ENCODE data around the gene EFEMP1.
A peak's percentile ranks its signal among the peaks of the same experiment; 100 is the strongest.

The EFEMP1 gene

DNA sequence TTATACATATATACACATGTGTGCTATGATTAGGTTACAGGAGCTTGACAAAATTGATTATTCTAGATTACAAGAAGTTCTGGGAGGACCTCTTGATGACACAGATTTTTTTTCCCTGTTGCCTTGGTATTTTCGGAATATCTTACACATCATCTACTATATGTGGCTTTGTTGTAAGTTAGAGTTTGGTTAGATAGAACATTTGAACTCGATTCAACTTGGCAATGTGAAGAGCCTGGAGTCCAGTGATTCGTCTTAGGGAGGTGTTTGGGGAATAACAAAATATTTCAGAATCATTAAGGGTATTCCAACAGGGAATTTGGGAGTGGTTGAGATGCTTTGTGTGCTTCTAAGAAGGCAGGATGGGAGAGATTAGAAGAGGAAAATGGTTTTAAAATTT, 39.3 kb upstream of the EFEMP1 start:
- H3K4me3 ChIP-seq (ENCODE audit: control insufficient read depth, low read depth, low read length) = no peak overlapping the region
- DNase-seq (ENCODE audit: low read depth) = no peak
- TF ChIP-seq, protein P1, sequence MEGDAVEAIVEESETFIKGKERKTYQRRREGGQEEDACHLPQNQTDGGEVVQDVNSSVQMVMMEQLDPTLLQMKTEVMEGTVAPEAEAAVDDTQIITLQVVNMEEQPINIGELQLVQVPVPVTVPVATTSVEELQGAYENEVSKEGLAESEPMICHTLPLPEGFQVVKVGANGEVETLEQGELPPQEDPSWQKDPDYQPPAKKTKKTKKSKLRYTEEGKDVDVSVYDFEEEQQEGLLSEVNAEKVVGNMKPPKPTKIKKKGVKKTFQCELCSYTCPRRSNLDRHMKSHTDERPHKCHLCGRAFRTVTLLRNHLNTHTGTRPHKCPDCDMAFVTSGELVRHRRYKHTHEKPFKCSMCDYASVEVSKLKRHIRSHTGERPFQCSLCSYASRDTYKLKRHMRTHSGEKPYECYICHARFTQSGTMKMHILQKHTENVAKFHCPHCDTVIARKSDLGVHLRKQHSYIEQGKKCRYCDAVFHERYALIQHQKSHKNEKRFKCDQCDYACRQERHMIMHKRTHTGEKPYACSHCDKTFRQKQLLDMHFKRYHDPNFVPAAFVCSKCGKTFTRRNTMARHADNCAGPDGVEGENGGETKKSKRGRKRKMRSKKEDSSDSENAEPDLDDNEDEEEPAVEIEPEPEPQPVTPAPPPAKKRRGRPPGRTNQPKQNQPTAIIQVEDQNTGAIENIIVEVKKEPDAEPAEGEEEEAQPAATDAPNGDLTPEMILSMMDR (IDR thresholded peaks at IDR 0.05; ENCODE audit: control insufficient read depth, insufficient read depth, low read depth, low read length, missing control alignments) = no peak

DNA sequence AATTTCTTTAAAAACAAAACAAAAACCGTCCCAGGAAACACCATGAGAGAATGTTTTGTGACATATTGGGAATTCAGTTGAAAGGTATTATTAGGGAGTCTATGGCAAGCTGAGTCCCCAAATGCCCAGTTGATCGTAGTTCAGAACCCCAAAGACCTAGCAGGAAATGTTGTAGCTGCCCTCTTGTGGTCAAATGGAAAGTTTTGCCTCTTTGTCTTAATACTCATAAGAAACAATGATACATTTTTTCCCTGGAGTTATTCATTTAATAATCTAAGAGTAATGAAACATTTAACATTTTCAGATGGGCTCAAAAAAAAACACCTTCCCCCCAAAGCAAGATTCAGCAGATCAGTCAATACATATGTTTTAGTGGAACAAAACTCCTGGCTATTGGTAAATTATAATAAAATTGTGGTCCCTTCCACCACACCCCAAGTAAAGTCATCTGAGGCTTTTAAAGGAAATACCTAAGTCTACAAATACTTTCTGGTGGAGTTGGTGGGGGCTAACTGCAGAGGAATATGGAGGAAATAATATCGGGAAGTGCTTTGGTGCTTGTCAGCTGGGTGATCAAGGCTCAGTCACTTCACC, 37.8 kb upstream of the EFEMP1 start:
- peak; percentile 33 for DNase-seq (ENCODE audit: low read depth)
- H3K4me3 ChIP-seq (ENCODE audit: control insufficient read depth, low read depth, low read length) = no peak overlapping the region
- TF ChIP-seq, protein P1 (IDR thresholded peaks at IDR 0.05; ENCODE audit: control insufficient read depth, insufficient read depth, low read depth, low read length, missing control alignments) = peak; percentile 71

DNA sequence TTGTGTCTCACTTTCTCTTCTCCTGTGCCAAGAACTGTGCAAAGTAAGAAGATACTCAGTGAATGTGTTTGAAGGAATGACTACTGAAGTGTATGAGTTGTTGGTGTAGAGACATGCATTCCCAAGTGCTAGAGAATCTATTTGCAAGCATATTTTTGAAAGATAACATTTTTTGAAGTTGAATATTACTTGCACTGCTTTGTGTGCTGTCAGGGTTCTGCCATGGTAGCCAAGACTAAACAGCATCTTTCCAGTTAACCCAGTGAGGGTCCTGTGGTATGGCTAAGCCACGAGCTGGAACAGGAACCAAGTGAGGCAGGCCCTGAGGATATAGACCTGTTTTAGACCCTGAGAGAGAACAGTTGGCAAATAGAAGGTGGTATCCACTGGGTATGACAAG, 35.2 kb upstream of the EFEMP1 start:
- no peak for DNase-seq (ENCODE audit: low read depth)
- TF ChIP-seq, protein P1 (IDR thresholded peaks at IDR 0.05; ENCODE audit: control insufficient read depth, insufficient read depth, low read depth, low read length, missing control alignments) = no peak
- no peak overlapping the region for H3K4me3 ChIP-seq (ENCODE audit: control insufficient read depth, low read depth, low read length)

DNA sequence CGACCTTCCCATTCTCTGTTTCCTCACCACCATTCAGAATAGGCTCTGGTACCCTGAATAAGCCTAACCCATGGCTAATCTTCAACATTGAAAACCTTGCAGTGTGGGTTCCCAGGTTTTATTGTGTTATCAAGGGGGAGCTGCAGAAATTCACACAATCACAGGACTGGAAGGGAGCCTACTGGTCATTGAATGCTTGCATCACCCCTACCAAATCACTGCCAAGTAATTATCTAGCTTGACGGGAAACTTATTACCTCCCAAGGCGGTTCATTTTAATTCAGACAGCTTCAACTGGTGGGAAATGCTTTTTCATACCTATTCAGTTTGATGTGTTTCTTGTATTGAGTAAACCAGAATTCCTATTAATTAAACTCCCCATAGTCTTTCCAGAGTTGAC, 33.6 kb upstream of the EFEMP1 start:
- DNase-seq (ENCODE audit: low read depth) = no peak
- no peak overlapping the region for H3K4me3 ChIP-seq (ENCODE audit: control insufficient read depth, low read depth, low read length)
- TF ChIP-seq, protein P1 (IDR thresholded peaks at IDR 0.05; ENCODE audit: control insufficient read depth, insufficient read depth, low read depth, low read length, missing control alignments) = no peak

DNA sequence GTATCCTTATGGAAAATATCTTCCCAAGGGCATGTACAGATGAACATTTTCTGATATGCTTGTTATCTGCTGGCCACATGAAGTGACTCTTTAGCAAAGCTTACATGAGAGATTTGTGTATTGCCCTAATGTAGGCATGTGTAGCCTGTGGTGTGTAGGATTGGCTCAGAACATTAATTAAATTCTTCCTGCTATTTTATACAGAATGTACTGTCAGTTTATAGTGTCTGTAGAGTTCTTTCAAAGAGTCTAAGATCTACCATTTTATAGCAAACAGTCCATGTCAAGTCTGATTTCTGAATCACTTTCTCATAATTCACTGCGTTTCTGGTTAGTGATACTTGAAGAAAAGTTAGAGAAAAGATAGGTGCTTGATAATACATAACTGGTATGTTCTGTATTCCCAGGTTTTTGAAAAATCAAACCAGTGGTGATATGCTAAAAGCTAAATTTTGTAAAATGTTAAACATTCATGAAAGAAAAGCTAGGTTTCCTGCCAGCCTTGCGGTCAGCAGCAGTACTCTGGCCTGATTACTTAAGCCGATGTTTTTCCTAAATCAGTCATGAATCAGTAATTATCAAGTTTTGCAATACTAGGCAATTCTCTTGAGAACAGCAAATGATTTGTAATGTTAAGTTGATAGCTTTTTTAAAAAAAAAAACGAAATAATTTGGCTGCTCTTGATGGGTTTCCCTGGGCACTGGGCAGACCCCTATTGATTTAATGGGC, 30.9 kb upstream of the EFEMP1 start:
- TF ChIP-seq, protein P1 (IDR thresholded peaks at IDR 0.05; ENCODE audit: control insufficient read depth, insufficient read depth, low read depth, low read length, missing control alignments) = no peak
- DNase-seq (ENCODE audit: low read depth) = peak; percentile 51

DNA sequence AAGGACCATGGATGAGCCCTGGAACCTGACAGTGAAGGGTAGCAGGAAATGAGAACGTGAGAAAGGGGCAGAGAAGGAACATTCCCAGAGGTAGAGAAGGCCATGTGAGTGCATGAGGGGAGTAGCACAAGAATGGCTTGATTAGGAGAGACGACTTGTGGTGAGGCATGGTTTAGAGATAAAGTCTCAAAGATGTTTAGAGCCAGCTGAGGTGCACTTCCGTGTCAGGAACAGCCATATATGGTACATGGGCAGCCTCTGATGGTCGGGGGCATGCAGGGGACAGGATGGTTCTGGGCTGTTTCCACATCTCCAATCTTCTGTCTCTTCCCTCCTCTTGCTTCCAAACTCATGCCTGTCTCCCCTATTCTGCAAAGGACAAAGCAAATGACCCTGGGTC, 28.8 kb upstream of the EFEMP1 start:
- H3K4me3 ChIP-seq (ENCODE audit: control insufficient read depth, low read depth, low read length) = no peak overlapping the region
- no peak for DNase-seq (ENCODE audit: low read depth)
- TF ChIP-seq, protein P1 (IDR thresholded peaks at IDR 0.05; ENCODE audit: control insufficient read depth, insufficient read depth, low read depth, low read length, missing control alignments) = no peak

More for the DNA sequence above, 30.9 kb upstream of the EFEMP1 start:
- H3K4me3 ChIP-seq (ENCODE audit: control insufficient read depth, low read depth, low read length) = no peak overlapping the region
